GM04504 (cell line): Measurements from ENCODE around the gene DDX46.
A peak's percentile ranks its signal among the peaks of the same experiment; 100 is the strongest.
"Not testable (repeated sequence)": the region's sequence is repeated elsewhere in the genome, so short reads cannot be mapped to it uniquely, and the experiment has no call there.

ENCODE experiments used
- DNase-seq: peaks from one replicate; pipeline ENCODE4 v3.0.0-alpha.2; 2012; ENCODE audit warnings: low read depth

Gene DDX46

GRCh38 chr5:134784241-134784920, 25.8 kb downstream of the DDX46 start:
- DNase-seq = no peak

- DNase-seq = peak; percentile 37
Observed at GRCh38 chr5:134784946-134785620, 26.5 kb downstream of the DDX46 start.

- no peak for DNase-seq
Observed at GRCh38 chr5:134787692-134788091, 29.1 kb downstream of the DDX46 start.

GRCh38 chr5:134791580-134791979, 33.0 kb downstream of the DDX46 start:
- no peak for DNase-seq

GRCh38 chr5:134792286-134792685, 33.7 kb downstream of the DDX46 start:
- no peak for DNase-seq

- DNase-seq = no peak
Observed at GRCh38 chr5:134793111-134793510, 34.5 kb downstream of the DDX46 start.

GRCh38 chr5:134794082-134794481, 35.5 kb downstream of the DDX46 start:
- no peak for DNase-seq

GRCh38 chr5:134794819-134795218, 36.2 kb downstream of the DDX46 start:
- DNase-seq = no peak

GRCh38 chr5:134798468-134798867, 39.9 kb downstream of the DDX46 start:
- no peak for DNase-seq

GRCh38 chr5:134803821-134804220, 45.2 kb downstream of the DDX46 start:
- DNase-seq = no peak

GRCh38 chr5:134813407-134813806, 54.8 kb downstream of the DDX46 start:
- DNase-seq = no peak

- no peak for DNase-seq
Observed at GRCh38 chr5:134813827-134814226, 55.2 kb downstream of the DDX46 start.

- no peak for DNase-seq
Observed at GRCh38 chr5:134817006-134817405, 58.4 kb downstream of the DDX46 start.

- DNase-seq = no peak
Observed at GRCh38 chr5:134818776-134819175, 60.2 kb downstream of the DDX46 start.

- no peak for DNase-seq
Observed at GRCh38 chr5:134819407-134819963, 60.9 kb downstream of the DDX46 start.

GRCh38 chr5:134821841-134822240, 63.3 kb downstream of the DDX46 start:
- DNase-seq = no peak

- DNase-seq = no peak
Observed at GRCh38 chr5:134824681-134825080, 66.1 kb downstream of the DDX46 start.

GRCh38 chr5:134825212-134825611, 66.6 kb downstream of the DDX46 start:
- DNase-seq = no peak

GRCh38 chr5:134833340-134834032, 74.9 kb downstream of the DDX46 start:
- no peak for DNase-seq

- DNase-seq = no peak
Observed at GRCh38 chr5:134835623-134836022, 77.0 kb downstream of the DDX46 start.

GRCh38 chr5:134837530-134838181, 79.1 kb downstream of the DDX46 start:
- DNase-seq = no peak

- DNase-seq = not testable (repeated sequence)
Observed at GRCh38 chr5:134838361-134838760, 79.8 kb downstream of the DDX46 start.
